ENCODE data around the gene NKIRAS1.
"Not testable (repeated sequence)": the region's sequence is repeated elsewhere in the genome, so short reads cannot be mapped to it uniquely, and the experiment has no call there.

Gene NKIRAS1

GRCh38 chr3:23867400-23867799, 49.4 kb downstream of the NKIRAS1 start:
- DNase-seq = no peak

- no peak for DNase-seq
Observed at GRCh38 chr3:23865595-23866396, 51.0 kb downstream of the NKIRAS1 start.

GRCh38 chr3:23864931-23865330, 51.9 kb downstream of the NKIRAS1 start:
- no peak for DNase-seq

- no peak for DNase-seq
Observed at GRCh38 chr3:23863060-23863459, 53.7 kb downstream of the NKIRAS1 start.

GRCh38 chr3:23861689-23862088, 55.1 kb downstream of the NKIRAS1 start:
- no peak for DNase-seq

GRCh38 chr3:23859839-23860382, 56.9 kb downstream of the NKIRAS1 start:
- DNase-seq = no peak

GRCh38 chr3:23859012-23859743, 57.6 kb downstream of the NKIRAS1 start:
- DNase-seq = no peak

GRCh38 chr3:23856286-23856685, 60.5 kb downstream of the NKIRAS1 start:
- no peak for DNase-seq

- DNase-seq = not testable (repeated sequence)
Observed at GRCh38 chr3:23849462-23849861, 67.3 kb downstream of the NKIRAS1 start.

GRCh38 chr3:23845326-23846216, 71.2 kb downstream of the NKIRAS1 start:
- no peak for DNase-seq

- no peak for DNase-seq
Observed at GRCh38 chr3:23843869-23844268, 72.9 kb downstream of the NKIRAS1 start.
